SK-N-SH (cell line): ENCODE measurements around the gene PRDM7.

Source experiments
- CTCF ChIP-seq: fragments of 200-600 bp; sonication (generic); IDR thresholded peaks from 2 replicates; pipeline ENCODE4 v1.6.1; 2017; ENCODE audit warnings: antibody characterized with exemption, mild to moderate bottlenecking, moderate library complexity
- JUND ChIP-seq: IDR thresholded peaks from 2 replicates; pipeline ENCODE4 v1.4.0; 2012
- RAD21 ChIP-seq: IDR thresholded peaks from 2 replicates; pipeline ENCODE4 v1.6.1; 2012; ENCODE audit warnings: mild to moderate bottlenecking, low read length
- RCOR1 ChIP-seq: fragments of 150-350 bp; IDR thresholded peaks from 2 replicates; pipeline ENCODE4 v1.6.1; 2017; ENCODE audit warnings: antibody characterized with exemption, low read length
- REST ChIP-seq: IDR thresholded peaks from 2 replicates; pipeline ENCODE4 v1.6.1; 2012; ENCODE audit warnings: mild to moderate bottlenecking, low read depth, low read length, moderate library complexity
- RFX5 ChIP-seq: IDR thresholded peaks from 2 replicates; pipeline ENCODE4 v1.6.1; 2012; ENCODE audit warnings: mild to moderate bottlenecking, improper control_type of control experiment, low read length
- TF ChIP-seq, protein P1 (sequence below): IDR thresholded peaks from 2 replicates; pipeline ENCODE4; 2012

- TF ChIP-seq CTCF (no peak), RCOR1 (no peak), REST (no peak), RAD21 (no peak), JUND (no peak), RFX5 (no peak)
- TF ChIP-seq, protein P1, sequence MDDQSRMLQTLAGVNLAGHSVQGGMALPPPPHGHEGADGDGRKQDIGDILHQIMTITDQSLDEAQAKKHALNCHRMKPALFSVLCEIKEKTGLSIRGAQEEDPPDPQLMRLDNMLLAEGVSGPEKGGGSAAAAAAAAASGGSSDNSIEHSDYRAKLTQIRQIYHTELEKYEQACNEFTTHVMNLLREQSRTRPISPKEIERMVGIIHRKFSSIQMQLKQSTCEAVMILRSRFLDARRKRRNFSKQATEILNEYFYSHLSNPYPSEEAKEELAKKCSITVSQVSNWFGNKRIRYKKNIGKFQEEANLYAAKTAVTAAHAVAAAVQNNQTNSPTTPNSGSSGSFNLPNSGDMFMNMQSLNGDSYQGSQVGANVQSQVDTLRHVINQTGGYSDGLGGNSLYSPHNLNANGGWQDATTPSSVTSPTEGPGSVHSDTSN, result no peak
Measured at GRCh38 chr16:90010676-90011507, 66.2 kb downstream of the PRDM7 start.
